ENCODE results near the gene DAGLA.
A peak's percentile ranks its signal among the peaks of the same experiment; 100 is the strongest.

The DAGLA gene

GRCh38 chr11:61700720-61701119 lies 20.5 kb downstream of the DAGLA start:
- no peak for DNase-seq (ENCODE audit: low read depth, low spot score)
- H3K4me3 ChIP-seq (ENCODE audit: low read length) = no peak overlapping the region

GRCh38 chr11:61701242-61701886 lies 21.2 kb downstream of the DAGLA start:
- no peak overlapping the region for H3K4me3 ChIP-seq (ENCODE audit: low read length)
- DNase-seq (ENCODE audit: low read depth, low spot score) = peak; percentile 51

DNA sequence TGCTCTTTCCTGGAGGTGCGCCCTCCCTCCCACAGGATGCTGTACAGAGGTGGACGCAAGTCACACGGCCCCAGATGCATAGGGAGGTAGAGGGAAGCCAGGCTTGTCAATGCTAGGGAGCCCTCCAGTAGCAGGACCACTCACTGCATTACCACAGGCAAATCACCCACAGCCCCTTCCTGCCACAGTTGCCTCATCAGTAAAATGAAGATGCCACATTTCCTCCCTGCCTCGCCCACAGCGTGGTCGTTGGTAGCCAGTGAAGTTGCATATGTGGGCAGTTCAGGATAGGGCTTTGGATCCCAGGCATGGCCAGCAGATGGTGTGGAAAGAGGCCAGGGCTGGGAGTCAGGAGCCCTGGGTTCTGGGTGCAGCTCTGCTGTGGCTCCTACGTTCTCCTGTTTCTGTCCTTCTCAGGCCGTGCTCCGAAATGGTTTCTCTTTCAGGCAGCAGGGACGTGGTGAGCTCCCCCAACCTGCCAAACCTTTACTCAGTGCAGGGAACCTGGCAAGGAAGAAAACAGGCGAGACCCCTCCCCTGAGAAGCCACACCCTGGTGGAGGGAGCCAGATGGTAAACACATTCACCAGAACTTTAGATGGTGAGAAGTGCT lies 22.6 kb downstream of the DAGLA start:
- DNase-seq (ENCODE audit: low read depth, low spot score) = peak; percentile 28
- no peak overlapping the region for H3K4me3 ChIP-seq (ENCODE audit: low read length)

GRCh38 chr11:61704838-61705237 lies 24.6 kb downstream of the DAGLA start:
- H3K4me3 ChIP-seq (ENCODE audit: low read length) = no peak overlapping the region
- DNase-seq (ENCODE audit: low read depth, low spot score) = no peak

GRCh38 chr11:61706452-61707400 lies 26.5 kb downstream of the DAGLA start:
- no peak overlapping the region for H3K4me3 ChIP-seq (ENCODE audit: low read length)
- no peak for DNase-seq (ENCODE audit: low read depth, low spot score)

DNA sequence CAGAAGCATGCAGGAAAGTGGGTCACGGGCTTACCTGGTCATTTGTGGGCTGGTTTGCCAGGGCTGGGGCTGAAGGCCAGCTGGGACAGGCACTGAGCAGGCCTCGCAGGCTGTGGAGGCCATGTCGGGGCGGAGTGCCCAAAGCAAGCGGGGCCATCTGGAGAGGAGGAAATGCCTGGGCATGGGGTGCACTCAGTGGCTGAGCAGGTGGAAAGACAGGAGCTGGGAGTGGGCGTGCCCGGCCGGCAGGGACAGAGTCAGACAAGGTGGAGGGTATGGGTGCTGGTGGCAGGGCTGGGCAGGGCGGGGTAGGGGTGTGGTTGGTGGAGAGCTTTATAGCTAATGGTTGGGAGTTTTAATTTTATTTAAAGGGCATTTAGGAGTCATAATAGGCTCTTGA lies 27.4 kb downstream of the DAGLA start:
- DNase-seq (ENCODE audit: low read depth, low spot score) = no peak
- H3K4me3 ChIP-seq (ENCODE audit: low read length) = no peak overlapping the region

GRCh38 chr11:61709110-61709509 lies 28.9 kb downstream of the DAGLA start:
- no peak overlapping the region for H3K4me3 ChIP-seq (ENCODE audit: low read length)
- no peak for DNase-seq (ENCODE audit: low read depth, low spot score)

GRCh38 chr11:61709572-61709971 lies 29.4 kb downstream of the DAGLA start:
- no peak for DNase-seq (ENCODE audit: low read depth, low spot score)
- no peak overlapping the region for H3K4me3 ChIP-seq (ENCODE audit: low read length)

GRCh38 chr11:61710019-61710418 lies 29.8 kb downstream of the DAGLA start:
- no peak for DNase-seq (ENCODE audit: low read depth, low spot score)
- H3K4me3 ChIP-seq (ENCODE audit: low read length) = no peak overlapping the region

GRCh38 chr11:61711037-61711436 lies 30.8 kb downstream of the DAGLA start:
- no peak overlapping the region for H3K4me3 ChIP-seq (ENCODE audit: low read length)

DNA sequence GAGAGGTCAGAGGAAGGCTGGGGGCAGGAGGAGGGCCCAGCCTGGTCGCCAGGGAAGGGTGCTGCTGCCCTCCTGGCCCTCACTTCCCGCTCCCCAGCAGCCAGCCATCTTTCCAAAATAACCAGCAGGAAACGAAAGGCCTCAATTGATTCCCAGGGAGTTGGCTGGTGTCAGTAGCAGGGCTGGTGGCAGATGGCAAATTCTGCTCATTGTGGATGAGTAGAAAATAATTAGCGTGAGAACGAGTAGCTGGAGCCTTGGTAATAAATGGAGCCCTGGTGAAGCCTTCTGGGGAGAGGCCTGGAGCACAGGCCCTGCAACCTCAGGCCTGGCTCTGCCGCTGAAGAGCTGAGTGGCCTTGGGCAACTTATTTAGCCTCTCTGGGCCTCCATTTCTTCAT lies 31.3 kb downstream of the DAGLA start:
- no peak overlapping the region for H3K4me3 ChIP-seq (ENCODE audit: low read length)
- no peak for DNase-seq (ENCODE audit: low read depth, low spot score)

More at GRCh38 chr11:61711037-61711436, 30.8 kb downstream of the DAGLA start:
- no peak for DNase-seq (ENCODE audit: low read depth, low spot score)

DNA sequence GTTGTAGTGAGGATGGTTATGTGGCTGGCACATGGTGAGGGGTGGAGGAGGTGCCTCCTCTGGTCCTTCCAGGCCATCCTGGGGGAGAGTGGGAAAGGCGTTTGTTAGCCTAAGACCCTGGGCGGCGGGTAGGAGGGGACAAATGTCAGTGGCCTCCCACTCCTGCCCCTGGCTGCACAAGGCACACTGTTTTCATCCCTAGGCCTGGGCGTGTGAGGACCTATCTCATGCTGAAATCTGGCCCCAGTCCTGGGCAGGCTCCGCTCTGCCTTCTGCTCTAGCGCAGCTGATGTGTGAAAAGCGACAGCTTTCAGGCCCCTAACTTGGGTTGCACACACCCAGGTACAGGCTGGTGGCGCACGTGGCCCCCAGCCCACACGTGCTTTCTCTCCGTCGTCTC lies 32.1 kb downstream of the DAGLA start:
- no peak overlapping the region for H3K4me3 ChIP-seq (ENCODE audit: low read length)
- DNase-seq (ENCODE audit: low read depth, low spot score) = no peak

DNA sequence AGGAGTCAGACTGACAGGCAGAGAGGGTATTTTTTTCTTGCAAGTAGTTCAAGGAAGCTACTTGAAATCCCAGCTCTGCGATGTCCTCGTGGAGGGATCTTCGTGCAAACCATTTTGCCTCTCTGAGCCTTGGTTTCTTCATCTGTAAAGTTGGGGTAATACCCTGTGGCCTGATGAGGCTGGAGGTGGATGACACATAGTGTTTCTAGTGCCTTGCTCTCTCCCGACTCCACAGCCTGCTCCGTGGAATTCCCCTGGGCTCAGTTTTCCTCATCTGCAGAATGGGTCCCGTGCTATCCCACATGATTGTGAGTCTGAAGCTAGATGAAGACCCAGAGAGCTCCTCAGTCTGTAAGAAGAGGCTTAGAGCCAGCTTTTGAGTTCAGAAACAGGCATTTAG lies 32.7 kb downstream of the DAGLA start:
- no peak overlapping the region for H3K4me3 ChIP-seq (ENCODE audit: low read length)
- no peak for DNase-seq (ENCODE audit: low read depth, low spot score)

- no peak for DNase-seq (ENCODE audit: low read depth, low spot score)
Measured at GRCh38 chr11:61713464-61713863, 33.3 kb downstream of the DAGLA start.

GRCh38 chr11:61713906-61714305 lies 33.7 kb downstream of the DAGLA start:
- DNase-seq (ENCODE audit: low read depth, low spot score) = no peak
- H3K4me3 ChIP-seq (ENCODE audit: low read length) = no peak overlapping the region

More at GRCh38 chr11:61713464-61713863, 33.3 kb downstream of the DAGLA start:
- no peak overlapping the region for H3K4me3 ChIP-seq (ENCODE audit: low read length)

GRCh38 chr11:61714316-61714715 lies 34.1 kb downstream of the DAGLA start:
- DNase-seq (ENCODE audit: low read depth, low spot score) = no peak
- no peak overlapping the region for H3K4me3 ChIP-seq (ENCODE audit: low read length)

GRCh38 chr11:61714916-61715315 lies 34.7 kb downstream of the DAGLA start:
- no peak overlapping the region for H3K4me3 ChIP-seq (ENCODE audit: low read length)
- no peak for DNase-seq (ENCODE audit: low read depth, low spot score)

DNA sequence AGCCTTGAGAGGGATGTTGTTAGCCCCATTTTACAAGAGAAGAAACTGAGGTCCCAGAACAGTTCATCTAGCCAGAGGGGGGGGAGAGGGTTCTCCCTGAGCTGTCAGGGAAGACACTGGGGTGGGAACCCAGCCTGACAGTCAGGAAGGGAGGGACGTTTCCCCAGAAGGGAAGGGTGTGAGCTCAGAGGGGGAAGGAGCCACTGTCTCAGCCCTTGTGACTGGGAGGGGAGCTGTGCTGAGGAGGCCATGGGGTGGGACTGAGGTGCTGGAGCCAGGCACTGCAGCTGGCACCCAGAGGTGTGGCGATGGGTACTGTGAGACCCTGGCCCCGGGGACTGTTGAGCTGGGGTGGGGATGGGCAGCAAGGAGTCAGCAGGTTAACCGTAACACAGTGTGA lies 35.7 kb downstream of the DAGLA start:
- no peak for DNase-seq (ENCODE audit: low read depth, low spot score)
- H3K4me3 ChIP-seq (ENCODE audit: low read length) = no peak overlapping the region

DNA sequence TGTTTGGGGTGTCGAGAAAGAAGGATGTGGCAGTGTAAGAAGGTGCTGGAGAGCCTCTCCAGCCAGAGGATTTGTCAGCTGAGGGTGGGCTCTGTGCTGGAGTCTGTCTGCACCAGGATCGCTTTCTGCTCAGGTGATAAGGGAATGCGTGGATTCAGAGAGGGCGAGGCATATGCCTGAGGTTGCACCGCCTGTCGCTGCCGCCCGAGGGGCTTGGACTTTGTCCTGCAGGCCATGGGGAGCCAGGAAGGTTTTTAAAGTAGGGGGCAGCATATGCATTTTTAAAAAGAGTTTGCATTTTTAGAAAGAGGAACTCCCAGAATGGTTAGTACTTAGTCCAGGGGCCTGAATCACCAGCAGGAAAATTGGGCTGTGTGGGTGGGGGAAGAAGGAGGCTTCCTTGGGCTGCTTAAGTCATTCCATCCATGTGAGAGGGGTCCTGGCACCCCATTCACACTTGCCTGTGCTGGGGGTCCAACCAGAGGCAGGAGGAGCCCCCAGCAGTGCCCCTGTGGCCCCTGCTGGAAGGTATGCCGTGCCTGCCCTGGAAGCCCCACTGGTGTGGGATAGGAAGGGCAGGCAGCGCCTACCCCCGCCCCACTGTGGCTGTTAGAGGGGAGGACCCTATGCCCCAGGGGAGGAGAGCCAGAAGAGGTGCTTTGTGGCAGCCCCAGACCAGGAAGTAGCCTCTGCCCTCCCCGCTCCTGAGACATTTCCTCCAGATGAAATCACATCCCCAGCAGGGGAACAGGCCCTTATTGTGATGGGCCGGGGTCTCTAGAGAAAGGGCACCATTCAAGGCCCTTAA lies 36.5 kb downstream of the DAGLA start:
- no peak overlapping the region for H3K4me3 ChIP-seq (ENCODE audit: low read length)
- no peak for DNase-seq (ENCODE audit: low read depth, low spot score)
